Astrocyte (in vitro differentiated cells and primary cell): ENCODE results near the gene LRRN4CL. TPM values are rescaled to one million over a fixed set of nuclear protein-coding genes. Genes with fewer than 3 reads are reported as not detected.
A peak's percentile ranks its signal among the peaks of the same experiment; 100 is the strongest.

Source experiments
- DNase-seq: peaks from one replicate; pipeline ENCODE4 v3.0.0-alpha.2; 2010; ENCODE audit warnings: low read depth
- FAIRE-seq: peaks from 2 replicates; lab custom pipeline; 2011; peaks lifted over from hg19 to GRCh38; lab: Jason Lieb, UNC
- H2AFZ ChIP-seq: 2 replicates; pipeline ENCODE4 v1.6.0; 2012; ENCODE audit warnings: low read depth, low read length, inconsistent platforms
- H3K27ac ChIP-seq: 2 replicates; pipeline ENCODE4 v1.5.1; 2011; ENCODE audit warnings: low read depth, low read length, inconsistent platforms
- H3K27me3 ChIP-seq: 2 replicates; pipeline ENCODE4 v1.6.0; 2011; ENCODE audit warnings: low read length, inconsistent platforms; ENCODE audit not compliant: insufficient read depth
- H3K36me3 ChIP-seq: 2 replicates; pipeline ENCODE4 v1.5.1; 2011; ENCODE audit warnings: low read length, inconsistent platforms; ENCODE audit not compliant: insufficient read depth
- H3K4me1 ChIP-seq: 2 replicates; pipeline ENCODE4 v1.5.1; 2011; ENCODE audit warnings: low read length, inconsistent platforms; ENCODE audit not compliant: insufficient read depth
- H3K4me2 ChIP-seq: 2 replicates; pipeline ENCODE4 v1.6.0; 2012; ENCODE audit warnings: low read length, inconsistent platforms
- H3K4me3 ChIP-seq: 2 replicates; pipeline ENCODE4 v1.5.1; 2011; ENCODE audit warnings: low read depth, mild to moderate bottlenecking, low read length, inconsistent platforms; ENCODE audit not compliant: insufficient read depth
- H3K79me2 ChIP-seq: 2 replicates; pipeline ENCODE4 v1.6.0; 2012; ENCODE audit warnings: mild to moderate bottlenecking, low read length, inconsistent platforms; ENCODE audit not compliant: insufficient read depth
- H3K9ac ChIP-seq: 2 replicates; pipeline ENCODE4 v1.6.0; 2012; ENCODE audit warnings: mild to moderate bottlenecking, low read length, inconsistent platforms
- H3K9me3 ChIP-seq: 2 replicates; pipeline ENCODE4 v1.5.1; 2012; ENCODE audit warnings: low read depth, mild to moderate bottlenecking, low read length, inconsistent platforms; ENCODE audit not compliant: insufficient read depth
- H4K20me1 ChIP-seq: 2 replicates; pipeline ENCODE4 v1.6.0; 2012; ENCODE audit warnings: low read length, inconsistent platforms; ENCODE audit not compliant: insufficient read depth
- H3K27ac Mint-ChIP-seq: one replicate; pipeline ENCODE4 v1.8.0; 2021; ENCODE audit warnings: mild to moderate bottlenecking, mixed read lengths; ENCODE audit not compliant: unreplicated experiment
- H3K27me3 Mint-ChIP-seq: one replicate; pipeline ENCODE4 v1.8.0; 2021; ENCODE audit warnings: low read depth, mixed read lengths; ENCODE audit not compliant: unreplicated experiment
- H3K36me3 Mint-ChIP-seq: one replicate; pipeline ENCODE4 v1.8.0; 2021; ENCODE audit warnings: low read depth, mixed read lengths; ENCODE audit not compliant: unreplicated experiment
- H3K4me1 Mint-ChIP-seq: one replicate; pipeline ENCODE4 v1.8.0; 2021; ENCODE audit warnings: low read depth, mixed read lengths; ENCODE audit not compliant: unreplicated experiment
- H3K4me3 Mint-ChIP-seq: one replicate; pipeline ENCODE4 v1.8.0; 2021; ENCODE audit warnings: mild to moderate bottlenecking, moderate library complexity, mixed read lengths; ENCODE audit not compliant: unreplicated experiment
- H3K9me3 Mint-ChIP-seq: one replicate; pipeline ENCODE4 v1.8.0; 2021; ENCODE audit warnings: mild to moderate bottlenecking, mixed read lengths; ENCODE audit not compliant: unreplicated experiment
- CTCF ChIP-seq: IDR thresholded peaks from 2 replicates; pipeline ENCODE4 v1.5.1; 2011; ENCODE audit warnings: low read depth, mild to moderate bottlenecking, inconsistent platforms, low read length, moderate library complexity; ENCODE audit not compliant: insufficient read depth
- EZH2 ChIP-seq: IDR thresholded peaks from 2 replicates; pipeline ENCODE4 v1.6.1; 2012; ENCODE audit warnings: mild to moderate bottlenecking, low read length, inconsistent platforms; ENCODE audit not compliant: insufficient read depth
- total RNA-seq: library from RNA; stranded (reverse); gene quantifications from 2 replicates; pipeline ENCODE4 v1.2.1, GENCODE V29; 2021

LRRN4CL gene
- total RNA-seq, 1 donor from 2014 or later = 0.43 TPM

- Histone ChIP-seq H4K20me1 (no peaks in the 10 kb centered on the region), H3K36me3 (peaks cover 39% of the 10 kb centered on the region), H3K79me2 (peaks cover 18% of the 10 kb centered on the region), H3K9ac (peak overlapping the region; percentile 90), H3K27me3 (no peaks in the 10 kb centered on the region), H3K27ac (peak overlapping the region; percentile 91), H3K4me3 (peak overlapping the region; percentile 69), H3K4me1 (peaks cover 34% of the 10 kb centered on the region), H3K4me2 (peak overlapping the region; percentile 100), H2AFZ (peak overlapping the region; percentile 98), H3K9me3 (no peaks in the 10 kb centered on the region)
- FAIRE-seq (peak; percentile 75), DNase-seq (peak; percentile 92)
- TF ChIP-seq EZH2 (no peak), CTCF (no peak)
- Mint-ChIP-seq H3K4me1 (peaks cover 45% of the 10 kb centered on the region), H3K4me3 (peak overlapping the region; percentile 81), H3K27ac (peak overlapping the region; percentile 92), H3K9me3 (no peaks in the 10 kb centered on the region), H3K36me3 (peaks cover 17% of the 10 kb centered on the region), H3K27me3 (no peaks in the 10 kb centered on the region)
Measured at GRCh38 chr11:62709247-62710000, 20.1 kb upstream of the LRRN4CL start.

DNA sequence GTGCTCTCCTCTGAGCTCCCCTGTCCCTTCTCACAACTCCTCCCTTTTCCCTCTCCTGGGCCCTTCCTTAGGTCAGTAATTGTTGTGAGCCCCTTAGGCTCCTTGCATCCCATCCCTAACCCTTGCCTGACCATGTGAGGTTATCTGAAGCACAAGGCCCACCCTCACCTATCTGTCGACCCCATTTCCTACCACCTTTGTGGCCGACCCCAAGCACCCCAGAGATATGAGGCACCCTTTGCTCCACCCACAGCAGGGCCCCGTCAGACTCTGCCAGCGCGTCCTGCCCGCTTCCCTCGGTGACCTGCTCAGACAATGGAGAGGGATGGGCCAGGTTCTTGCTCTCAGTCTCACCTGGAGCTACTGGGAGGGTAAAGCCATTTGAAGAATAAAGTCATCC lies 19.5 kb upstream of the LRRN4CL start:
- H2AFZ ChIP-seq = peak overlapping the region; percentile 98
- peak overlapping the region; percentile 90 for H3K9ac ChIP-seq
- H3K9me3 ChIP-seq = no peaks in the 10 kb centered on the region
- peak overlapping the region; percentile 91 for H3K27ac ChIP-seq
- H4K20me1 ChIP-seq = no peaks in the 10 kb centered on the region
- no peaks in the 10 kb centered on the region for H3K9me3 Mint-ChIP-seq
- peaks cover 16% of the 10 kb centered on the region for H3K79me2 ChIP-seq
- DNase-seq (no peak), FAIRE-seq (no peak)
- H3K27me3 Mint-ChIP-seq = no peaks in the 10 kb centered on the region
- H3K4me1 ChIP-seq = peaks cover 34% of the 10 kb centered on the region
- H3K4me3 ChIP-seq = peak overlapping the region; percentile 69
- H3K4me3 Mint-ChIP-seq = peak overlapping the region; percentile 81
- H3K27ac Mint-ChIP-seq = peak overlapping the region; percentile 92
- TF ChIP-seq CTCF = no peak
- TF ChIP-seq EZH2 = no peak
- H3K36me3 ChIP-seq = peaks cover 34% of the 10 kb centered on the region
- peaks cover 13% of the 10 kb centered on the region for H3K36me3 Mint-ChIP-seq
- no peaks in the 10 kb centered on the region for H3K27me3 ChIP-seq
- H3K4me2 ChIP-seq = peak overlapping the region; percentile 100
- peaks cover 40% of the 10 kb centered on the region for H3K4me1 Mint-ChIP-seq

- Mint-ChIP-seq H3K4me1 (peaks cover 36% of the 10 kb centered on the region), H3K36me3 (peaks cover 10% of the 10 kb centered on the region), H3K27me3 (no peaks in the 10 kb centered on the region), H3K9me3 (no peaks in the 10 kb centered on the region), H3K4me3 (peak overlapping the region; percentile 81), H3K27ac (peak overlapping the region; percentile 92)
- FAIRE-seq (no peak), DNase-seq (no peak)
- H3K4me1 ChIP-seq = peaks cover 34% of the 10 kb centered on the region
- H3K9me3 ChIP-seq = no peaks in the 10 kb centered on the region
- no peaks in the 10 kb centered on the region for H3K27me3 ChIP-seq
- peaks cover 13% of the 10 kb centered on the region for H3K79me2 ChIP-seq
- peak overlapping the region; percentile 69 for H3K4me3 ChIP-seq
- H3K27ac ChIP-seq = no peak overlapping the region
- peak overlapping the region; percentile 100 for H3K4me2 ChIP-seq
- peaks cover 30% of the 10 kb centered on the region for H3K36me3 ChIP-seq
- TF ChIP-seq CTCF (no peak), EZH2 (no peak)
- peak overlapping the region; percentile 90 for H3K9ac ChIP-seq
- H4K20me1 ChIP-seq = no peaks in the 10 kb centered on the region
- H2AFZ ChIP-seq = no peak overlapping the region
Measured at GRCh38 chr11:62708392-62708791, 19.1 kb upstream of the LRRN4CL start.
